ENCODE measurements around the gene KLRG1.

KLRG1 gene

DNA sequence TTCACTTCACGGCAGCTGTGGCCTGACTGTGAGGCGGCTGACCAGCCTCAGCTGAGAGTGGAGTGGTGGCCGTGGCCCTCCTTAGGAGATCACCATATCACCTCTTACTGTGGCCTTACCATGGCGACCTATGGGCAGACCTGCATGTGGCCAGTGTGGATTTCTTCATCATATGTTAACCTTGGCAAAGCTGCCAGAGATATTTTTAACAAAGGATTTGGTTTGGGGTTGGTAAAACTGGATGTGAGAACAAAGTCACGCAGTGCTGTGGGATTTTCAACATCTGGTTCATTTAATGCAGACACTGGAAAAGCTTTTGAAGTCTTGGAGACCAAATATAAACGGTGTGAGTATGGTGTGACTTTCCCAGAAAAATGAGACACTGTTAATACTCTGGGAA is 46.9 kb downstream of the KLRG1 start:
- TF ChIP-seq POLR2AphosphoS5 (IDR thresholded peaks at IDR 0.05; ENCODE audit: low read depth, low read length) (no peak), FOXP2 (optimal IDR thresholded peaks at IDR 0.05; ENCODE audit: borderline replicate concordance, extremely low read depth, extremely low read length, insufficient read depth) (no peak), TAF1 (IDR thresholded peaks at IDR 0.05; ENCODE audit: borderline replicate concordance, insufficient read depth, low read length) (no peak), SIN3A (IDR thresholded peaks at IDR 0.05; ENCODE audit: borderline replicate concordance, insufficient read depth, low read length) (no peak)
- TF ChIP-seq, protein P1, sequence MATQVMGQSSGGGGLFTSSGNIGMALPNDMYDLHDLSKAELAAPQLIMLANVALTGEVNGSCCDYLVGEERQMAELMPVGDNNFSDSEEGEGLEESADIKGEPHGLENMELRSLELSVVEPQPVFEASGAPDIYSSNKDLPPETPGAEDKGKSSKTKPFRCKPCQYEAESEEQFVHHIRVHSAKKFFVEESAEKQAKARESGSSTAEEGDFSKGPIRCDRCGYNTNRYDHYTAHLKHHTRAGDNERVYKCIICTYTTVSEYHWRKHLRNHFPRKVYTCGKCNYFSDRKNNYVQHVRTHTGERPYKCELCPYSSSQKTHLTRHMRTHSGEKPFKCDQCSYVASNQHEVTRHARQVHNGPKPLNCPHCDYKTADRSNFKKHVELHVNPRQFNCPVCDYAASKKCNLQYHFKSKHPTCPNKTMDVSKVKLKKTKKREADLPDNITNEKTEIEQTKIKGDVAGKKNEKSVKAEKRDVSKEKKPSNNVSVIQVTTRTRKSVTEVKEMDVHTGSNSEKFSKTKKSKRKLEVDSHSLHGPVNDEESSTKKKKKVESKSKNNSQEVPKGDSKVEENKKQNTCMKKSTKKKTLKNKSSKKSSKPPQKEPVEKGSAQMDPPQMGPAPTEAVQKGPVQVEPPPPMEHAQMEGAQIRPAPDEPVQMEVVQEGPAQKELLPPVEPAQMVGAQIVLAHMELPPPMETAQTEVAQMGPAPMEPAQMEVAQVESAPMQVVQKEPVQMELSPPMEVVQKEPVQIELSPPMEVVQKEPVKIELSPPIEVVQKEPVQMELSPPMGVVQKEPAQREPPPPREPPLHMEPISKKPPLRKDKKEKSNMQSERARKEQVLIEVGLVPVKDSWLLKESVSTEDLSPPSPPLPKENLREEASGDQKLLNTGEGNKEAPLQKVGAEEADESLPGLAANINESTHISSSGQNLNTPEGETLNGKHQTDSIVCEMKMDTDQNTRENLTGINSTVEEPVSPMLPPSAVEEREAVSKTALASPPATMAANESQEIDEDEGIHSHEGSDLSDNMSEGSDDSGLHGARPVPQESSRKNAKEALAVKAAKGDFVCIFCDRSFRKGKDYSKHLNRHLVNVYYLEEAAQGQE (IDR thresholded peaks at IDR 0.05; ENCODE audit: insufficient read depth in 1 of 2, low read depth in 2 of 2, low read length in 2 of 2): no peak

- TF ChIP-seq, protein P1 (IDR thresholded peaks at IDR 0.05; ENCODE audit: insufficient read depth in 1 of 2, low read depth in 2 of 2, low read length in 2 of 2): no peak
- TF ChIP-seq FOXP2 (optimal IDR thresholded peaks at IDR 0.05; ENCODE audit: borderline replicate concordance, extremely low read depth, extremely low read length, insufficient read depth) (no peak), POLR2AphosphoS5 (IDR thresholded peaks at IDR 0.05; ENCODE audit: low read depth, low read length) (no peak), TAF1 (IDR thresholded peaks at IDR 0.05; ENCODE audit: borderline replicate concordance, insufficient read depth, low read length) (no peak), SIN3A (IDR thresholded peaks at IDR 0.05; ENCODE audit: borderline replicate concordance, insufficient read depth, low read length) (no peak)
Observed at GRCh38 chr12:9037431-9037830, 48.1 kb downstream of the KLRG1 start.

DNA sequence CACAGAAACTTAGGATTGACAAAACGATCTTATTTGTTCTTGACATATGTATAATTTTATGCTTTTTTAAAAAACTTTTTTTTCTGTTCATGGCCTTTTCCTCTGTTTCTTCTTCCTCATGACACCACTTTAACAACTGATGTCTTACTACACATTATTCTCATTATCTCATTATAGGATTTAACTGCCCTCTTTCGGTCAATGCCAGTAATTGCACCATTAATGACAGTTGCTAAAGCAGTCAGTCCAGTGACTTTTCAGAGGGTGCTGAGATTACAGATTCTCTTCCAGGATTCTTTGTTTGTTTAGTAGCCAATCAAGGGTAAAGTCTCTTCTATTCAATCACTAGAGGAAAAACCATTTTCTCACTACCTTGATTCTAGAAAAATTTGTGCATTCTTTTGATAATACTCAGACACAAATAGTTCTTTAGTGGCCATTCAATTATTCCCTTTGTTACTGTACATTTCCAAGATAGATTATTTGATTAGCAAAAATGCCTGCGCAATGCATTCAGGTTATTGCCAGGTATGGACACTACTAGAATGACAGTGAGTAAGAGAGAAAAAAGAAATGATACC is 50.1 kb downstream of the KLRG1 start:
- TF ChIP-seq, protein P1 (IDR thresholded peaks at IDR 0.05; ENCODE audit: insufficient read depth in 1 of 2, low read depth in 2 of 2, low read length in 2 of 2): no peak
- TF ChIP-seq TAF1 (IDR thresholded peaks at IDR 0.05; ENCODE audit: borderline replicate concordance, insufficient read depth, low read length): no peak
- no peak for TF ChIP-seq SIN3A (IDR thresholded peaks at IDR 0.05; ENCODE audit: borderline replicate concordance, insufficient read depth, low read length)
- no peak for TF ChIP-seq POLR2AphosphoS5 (IDR thresholded peaks at IDR 0.05; ENCODE audit: low read depth, low read length)
- TF ChIP-seq FOXP2 (optimal IDR thresholded peaks at IDR 0.05; ENCODE audit: borderline replicate concordance, extremely low read depth, extremely low read length, insufficient read depth): no peak

DNA sequence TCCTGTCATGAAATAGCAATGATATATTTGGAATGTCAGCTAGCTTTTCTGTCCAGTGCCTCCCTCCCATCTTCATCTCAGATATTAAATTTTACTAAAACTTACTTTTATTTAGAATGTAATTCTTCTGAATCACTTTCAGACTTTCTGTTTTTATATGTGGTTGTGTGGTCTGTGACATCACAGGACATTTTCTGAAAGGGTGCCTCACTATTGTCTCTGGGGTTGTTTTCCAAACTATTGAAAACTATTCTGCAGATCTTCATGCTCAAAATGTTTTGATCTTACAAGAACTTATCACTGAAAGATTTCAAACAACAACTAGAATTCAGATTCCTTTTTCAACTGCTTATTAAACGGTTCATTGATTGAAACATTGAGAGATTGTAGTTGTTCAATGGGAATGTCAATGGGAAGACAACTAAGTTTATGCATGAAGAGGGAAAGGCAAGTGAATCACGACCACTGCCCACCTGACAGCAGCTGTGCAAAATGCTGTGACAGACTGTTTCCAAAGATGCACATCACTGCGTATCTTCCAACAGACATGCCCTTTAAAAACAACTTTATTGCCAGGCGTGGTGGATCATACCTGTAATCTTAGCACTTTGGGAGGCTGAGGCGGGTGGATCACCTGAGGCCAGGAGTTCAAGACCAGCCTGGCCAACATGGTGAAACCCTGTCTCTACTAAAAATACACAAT is 51.3 kb downstream of the KLRG1 start:
- TF ChIP-seq, protein P1 (IDR thresholded peaks at IDR 0.05; ENCODE audit: insufficient read depth in 1 of 2, low read depth in 2 of 2, low read length in 2 of 2): no peak
- TF ChIP-seq SIN3A (IDR thresholded peaks at IDR 0.05; ENCODE audit: borderline replicate concordance, insufficient read depth, low read length) (no peak), FOXP2 (optimal IDR thresholded peaks at IDR 0.05; ENCODE audit: borderline replicate concordance, extremely low read depth, extremely low read length, insufficient read depth) (no peak), TAF1 (IDR thresholded peaks at IDR 0.05; ENCODE audit: borderline replicate concordance, insufficient read depth, low read length) (no peak), POLR2AphosphoS5 (IDR thresholded peaks at IDR 0.05; ENCODE audit: low read depth, low read length) (no peak)
